Spleen (tissue), 7 donors: ENCODE measurements around the gene NOXO1.

Experiments
- POLR2A ChIP-seq, 3 donors: fragments of 450-650 bp; IDR thresholded peaks; one replicate each; pipeline ENCODE4 v1.5.1; 2017; ENCODE audit warnings: antibody characterized with exemption in 3 of 3, mild to moderate bottlenecking in 1 of 3
- POLR2AphosphoS5 ChIP-seq, 3 donors: sonication (generic); formaldehyde crosslinking; IDR thresholded peaks; one replicate each; pipeline ENCODE4 v1.5.1; 2017; ENCODE audit warnings: antibody characterized with exemption in 3 of 3
- TF ChIP-seq, protein P1 (sequence below), 11 experiments: fragments of 200-600 bp in 7 of 11; fragments of 450-650 bp in 4 of 11; sonication (generic) in 4 of 11; IDR thresholded peaks in 8 of 11; conservative IDR thresholded peaks in 3 of 11; 1 replicate in 7 of 11; 2 replicates in 4 of 11; pipeline versions ENCODE4 v1.4.0 to v1.8.0; 2016 to 2021; ENCODE audit warnings: antibody characterized with exemption in 11 of 11, inconsistent platforms in 4 of 11, mild to moderate bottlenecking in 1 of 11
- donor health status: DM: no; HTN: no; CAD: no; lungs with moderate emphysema.
- donor health status: DM: no; HTN: no; CAD: no.
- donor health status: DM: no; HTN: no; CAD: no.

DNA sequence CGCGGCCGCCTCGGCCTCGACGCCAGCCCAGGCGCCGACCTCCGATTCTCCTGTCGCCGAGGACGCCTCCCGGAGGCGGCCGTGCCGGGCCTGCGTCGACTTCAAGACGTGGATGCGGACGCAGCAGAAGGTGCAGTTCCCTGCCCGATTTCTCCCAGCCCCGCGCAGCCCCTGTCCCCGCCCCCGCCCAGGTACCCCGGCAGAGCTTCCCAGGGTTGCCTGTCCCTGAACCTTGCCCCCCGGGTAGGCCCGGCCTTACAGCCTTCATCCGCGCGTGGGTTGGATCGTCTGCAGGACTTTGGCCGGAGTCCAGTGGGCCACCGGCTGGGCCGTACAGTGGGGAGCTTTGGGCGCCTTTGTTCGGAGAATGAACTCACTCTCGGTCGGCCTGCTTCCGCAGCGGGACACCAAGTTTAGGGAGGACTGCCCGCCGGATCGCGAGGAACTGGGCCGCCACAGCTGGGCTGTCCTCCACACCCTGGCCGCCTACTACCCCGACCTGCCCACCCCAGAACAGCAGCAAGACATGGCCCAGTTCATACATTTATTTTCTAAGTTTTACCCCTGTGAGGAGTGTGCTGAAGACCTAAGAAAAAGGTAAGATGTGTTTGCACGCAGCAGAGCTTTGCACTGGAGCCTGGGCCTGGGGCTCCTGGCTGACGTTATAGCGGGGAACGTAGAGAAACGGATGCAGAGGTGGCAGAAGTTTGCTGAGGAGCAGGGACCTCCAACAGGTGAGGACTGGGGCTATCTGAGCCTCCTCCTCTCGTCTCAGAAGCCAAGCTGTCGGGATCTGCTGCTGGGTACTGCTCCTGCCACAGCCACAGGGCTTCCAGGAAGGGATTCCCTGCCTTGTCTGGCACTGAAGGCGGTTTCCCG is 3.3 kb upstream of the NOXO1 start:
- TF ChIP-seq POLR2A (IDR thresholded peaks at IDR 0.05), result no peak
- TF ChIP-seq, protein P1, sequence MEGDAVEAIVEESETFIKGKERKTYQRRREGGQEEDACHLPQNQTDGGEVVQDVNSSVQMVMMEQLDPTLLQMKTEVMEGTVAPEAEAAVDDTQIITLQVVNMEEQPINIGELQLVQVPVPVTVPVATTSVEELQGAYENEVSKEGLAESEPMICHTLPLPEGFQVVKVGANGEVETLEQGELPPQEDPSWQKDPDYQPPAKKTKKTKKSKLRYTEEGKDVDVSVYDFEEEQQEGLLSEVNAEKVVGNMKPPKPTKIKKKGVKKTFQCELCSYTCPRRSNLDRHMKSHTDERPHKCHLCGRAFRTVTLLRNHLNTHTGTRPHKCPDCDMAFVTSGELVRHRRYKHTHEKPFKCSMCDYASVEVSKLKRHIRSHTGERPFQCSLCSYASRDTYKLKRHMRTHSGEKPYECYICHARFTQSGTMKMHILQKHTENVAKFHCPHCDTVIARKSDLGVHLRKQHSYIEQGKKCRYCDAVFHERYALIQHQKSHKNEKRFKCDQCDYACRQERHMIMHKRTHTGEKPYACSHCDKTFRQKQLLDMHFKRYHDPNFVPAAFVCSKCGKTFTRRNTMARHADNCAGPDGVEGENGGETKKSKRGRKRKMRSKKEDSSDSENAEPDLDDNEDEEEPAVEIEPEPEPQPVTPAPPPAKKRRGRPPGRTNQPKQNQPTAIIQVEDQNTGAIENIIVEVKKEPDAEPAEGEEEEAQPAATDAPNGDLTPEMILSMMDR (IDR thresholded peaks at IDR 0.05 in 8 of 11, conservative IDR thresholded peaks at IDR 0.05 in 3 of 11), result no peak
- TF ChIP-seq POLR2AphosphoS5 (IDR thresholded peaks at IDR 0.05), result no peak
